SK-N-SH treated with all-trans-retinoic acid at 6 μM for 48 hours (cell line): ENCODE results near the gene SCN2B.

Experiments
- CREB5 ChIP-seq: fragments of 250-450 bp; sonication (Bioruptor Pico); IDR thresholded peaks from 2 replicates; pipeline ENCODE4 v1.5.1; 2020; ENCODE audit warnings: low read depth, mild to moderate bottlenecking, moderate library complexity
- ESRRG ChIP-seq: fragments of 250-450 bp; sonication (Bioruptor Pico); IDR thresholded peaks from 2 replicates; pipeline ENCODE4 v1.6.1; 2021; ENCODE audit warnings: mild to moderate bottlenecking
- GLIS3 ChIP-seq: fragments of 250-450 bp; sonication (Bioruptor Pico); IDR thresholded peaks from 2 replicates; pipeline ENCODE4 v1.5.0; 2020; ENCODE audit warnings: mild to moderate bottlenecking, moderate library complexity
- ISL1 ChIP-seq: fragments of 250-450 bp; sonication (Bioruptor Pico); IDR thresholded peaks from 2 replicates; pipeline ENCODE4 v2.1.2; 2022; ENCODE audit warnings: mild to moderate bottlenecking, moderate library complexity
- OSR1 ChIP-seq: fragments of 250-450 bp; sonication (Bioruptor Pico); IDR thresholded peaks from 2 replicates; pipeline ENCODE4 v1.8.0; 2022; ENCODE audit warnings: moderate library complexity, mild to moderate bottlenecking, inconsistent platforms
- POU6F1 ChIP-seq: fragments of 250-450 bp; sonication (Bioruptor Pico); IDR thresholded peaks from 2 replicates; pipeline ENCODE4 v1.8.0; 2021; ENCODE audit warnings: low read depth, mild to moderate bottlenecking, moderate library complexity, borderline replicate concordance
- PPARA ChIP-seq: fragments of 250-450 bp; sonication (Bioruptor Pico); IDR thresholded peaks from 2 replicates; pipeline ENCODE4 v1.5.0; 2020; ENCODE audit warnings: mild to moderate bottlenecking, borderline replicate concordance
- RARB ChIP-seq: fragments of 250-450 bp; sonication (Bioruptor Pico); IDR thresholded peaks from 2 replicates; pipeline ENCODE4 v1.8.0; 2021; ENCODE audit warnings: mild to moderate bottlenecking, moderate library complexity
- TOX ChIP-seq: fragments of 250-450 bp; sonication (Bioruptor Pico); IDR thresholded peaks from 2 replicates; pipeline ENCODE4 v1.8.0; 2021; ENCODE audit warnings: mild to moderate bottlenecking, moderate library complexity, borderline replicate concordance
- ZC3H10 ChIP-seq: fragments of 250-450 bp; sonication (Bioruptor Pico); IDR thresholded peaks from 2 replicates; pipeline ENCODE4 v1.5.1; 2021; ENCODE audit warnings: mild to moderate bottlenecking, moderate library complexity
- ZNF70 ChIP-seq: fragments of 450-650 bp; formaldehyde crosslinking; IDR thresholded peaks from 2 replicates; pipeline ENCODE4 v1.5.0; 2020; ENCODE audit warnings: mild to moderate bottlenecking, moderate library complexity
- TF ChIP-seq, protein P1 (sequence below): fragments of 250-450 bp; sonication (Bioruptor Pico); IDR thresholded peaks from 2 replicates; pipeline ENCODE4 v1.8.0; 2020; ENCODE audit warnings: mild to moderate bottlenecking, moderate library complexity, borderline replicate concordance
- TF ChIP-seq, protein P2 (sequence below): fragments of 250-450 bp; sonication (Bioruptor Pico); IDR thresholded peaks from 2 replicates; pipeline ENCODE4 v1.5.1; 2021; ENCODE audit warnings: mild to moderate bottlenecking, moderate library complexity

GRCh38 chr11:118170231-118170630, 6.2 kb downstream of the SCN2B start:
- no peak for TF ChIP-seq CREB5
- no peak for TF ChIP-seq TOX (CRISPR knock-in tag)
- TF ChIP-seq ESRRG (CRISPR knock-in tag) = no peak
- TF ChIP-seq, protein P1, sequence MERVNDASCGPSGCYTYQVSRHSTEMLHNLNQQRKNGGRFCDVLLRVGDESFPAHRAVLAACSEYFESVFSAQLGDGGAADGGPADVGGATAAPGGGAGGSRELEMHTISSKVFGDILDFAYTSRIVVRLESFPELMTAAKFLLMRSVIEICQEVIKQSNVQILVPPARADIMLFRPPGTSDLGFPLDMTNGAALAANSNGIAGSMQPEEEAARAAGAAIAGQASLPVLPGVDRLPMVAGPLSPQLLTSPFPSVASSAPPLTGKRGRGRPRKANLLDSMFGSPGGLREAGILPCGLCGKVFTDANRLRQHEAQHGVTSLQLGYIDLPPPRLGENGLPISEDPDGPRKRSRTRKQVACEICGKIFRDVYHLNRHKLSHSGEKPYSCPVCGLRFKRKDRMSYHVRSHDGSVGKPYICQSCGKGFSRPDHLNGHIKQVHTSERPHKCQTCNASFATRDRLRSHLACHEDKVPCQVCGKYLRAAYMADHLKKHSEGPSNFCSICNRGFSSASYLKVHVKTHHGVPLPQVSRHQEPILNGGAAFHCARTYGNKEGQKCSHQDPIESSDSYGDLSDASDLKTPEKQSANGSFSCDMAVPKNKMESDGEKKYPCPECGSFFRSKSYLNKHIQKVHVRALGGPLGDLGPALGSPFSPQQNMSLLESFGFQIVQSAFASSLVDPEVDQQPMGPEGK (CRISPR knock-in tag) = no peak
- TF ChIP-seq, protein P2, sequence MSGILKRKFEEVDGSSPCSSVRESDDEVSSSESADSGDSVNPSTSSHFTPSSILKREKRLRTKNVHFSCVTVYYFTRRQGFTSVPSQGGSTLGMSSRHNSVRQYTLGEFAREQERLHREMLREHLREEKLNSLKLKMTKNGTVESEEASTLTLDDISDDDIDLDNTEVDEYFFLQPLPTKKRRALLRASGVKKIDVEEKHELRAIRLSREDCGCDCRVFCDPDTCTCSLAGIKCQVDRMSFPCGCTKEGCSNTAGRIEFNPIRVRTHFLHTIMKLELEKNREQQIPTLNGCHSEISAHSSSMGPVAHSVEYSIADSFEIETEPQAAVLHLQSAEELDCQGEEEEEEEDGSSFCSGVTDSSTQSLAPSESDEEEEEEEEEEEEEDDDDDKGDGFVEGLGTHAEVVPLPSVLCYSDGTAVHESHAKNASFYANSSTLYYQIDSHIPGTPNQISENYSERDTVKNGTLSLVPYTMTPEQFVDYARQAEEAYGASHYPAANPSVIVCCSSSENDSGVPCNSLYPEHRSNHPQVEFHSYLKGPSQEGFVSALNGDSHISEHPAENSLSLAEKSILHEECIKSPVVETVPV = no peak
- TF ChIP-seq GLIS3 (CRISPR knock-in tag) = no peak
- no peak for TF ChIP-seq RARB
- TF ChIP-seq ISL1 (CRISPR knock-in tag) = no peak
- TF ChIP-seq OSR1 = no peak
- no peak for TF ChIP-seq PPARA (CRISPR knock-in tag)
- TF ChIP-seq POU6F1 (CRISPR knock-in tag) = no peak
- TF ChIP-seq ZC3H10 = no peak
- TF ChIP-seq ZNF70 (CRISPR knock-in tag) = no peak
